Glutamatergic neuron (in vitro differentiated cells): ENCODE results near the gene HSD17B4. TPM values are rescaled to one million over a fixed set of nuclear protein-coding genes. Genes with fewer than 3 reads are reported as not detected.
A peak's percentile ranks its signal among the peaks of the same experiment; 100 is the strongest.

Experiments used
- DNase-seq: peaks from one replicate; pipeline ENCODE4 v3.0.0; 2022
- H3K27ac Mint-ChIP-seq: one replicate; pipeline ENCODE4 v1.8.0; 2020; ENCODE audit warnings: mild to moderate bottlenecking, mixed read lengths, inconsistent platforms; ENCODE audit not compliant: unreplicated experiment
- H3K27me3 Mint-ChIP-seq: one replicate; pipeline ENCODE4 v1.8.0; 2020; ENCODE audit warnings: mild to moderate bottlenecking, moderate library complexity, mixed read lengths, inconsistent platforms; ENCODE audit not compliant: unreplicated experiment
- H3K36me3 Mint-ChIP-seq: one replicate; pipeline ENCODE4 v1.8.0; 2020; ENCODE audit warnings: mild to moderate bottlenecking, mixed read lengths, inconsistent platforms; ENCODE audit not compliant: unreplicated experiment
- H3K4me1 Mint-ChIP-seq: one replicate; pipeline ENCODE4 v1.8.0; 2020; ENCODE audit warnings: mild to moderate bottlenecking, low read depth, mixed read lengths, inconsistent platforms; ENCODE audit not compliant: unreplicated experiment
- H3K4me3 Mint-ChIP-seq: one replicate; pipeline ENCODE4 v1.8.0; 2020; ENCODE audit warnings: mild to moderate bottlenecking, mixed read lengths, inconsistent platforms; ENCODE audit not compliant: unreplicated experiment
- H3K9me3 Mint-ChIP-seq: one replicate; pipeline ENCODE4 v1.8.0; 2020; ENCODE audit warnings: mild to moderate bottlenecking, moderate library complexity, mixed read lengths, inconsistent platforms; ENCODE audit not compliant: unreplicated experiment
- total RNA-seq: library from RNA; stranded (reverse); fragmentation: NEBNext Ultra II Directional; extraction: Animal tissue kit (Norgen Biotek cat#: 25700); gene quantifications from one replicate; pipeline ENCODE4 v1.2.1, GENCODE V29; 2021; ENCODE audit not compliant: unreplicated experiment
- TF ChIP-seq, protein P1 (sequence below): fragments of 200-600 bp; sonication (generic); IDR thresholded peaks from one replicate; pipeline ENCODE4 v1.5.0; 2021; ENCODE audit not compliant: partially characterized antibody, unreplicated experiment

The HSD17B4 gene
- total RNA-seq, 1 donor from 2014 or later = 161 TPM

GRCh38 chr5:119551819-119552218 is 99.5 kb downstream of the HSD17B4 start:
- Mint-ChIP-seq H3K27ac (no peak overlapping the region), H3K36me3 (peaks cover 3% of the 10 kb centered on the region), H3K27me3 (no peaks in the 10 kb centered on the region), H3K4me1 (no peaks in the 10 kb centered on the region), H3K9me3 (peaks cover 1% of the 10 kb centered on the region), H3K4me3 (no peak overlapping the region)
- TF ChIP-seq, protein P1, sequence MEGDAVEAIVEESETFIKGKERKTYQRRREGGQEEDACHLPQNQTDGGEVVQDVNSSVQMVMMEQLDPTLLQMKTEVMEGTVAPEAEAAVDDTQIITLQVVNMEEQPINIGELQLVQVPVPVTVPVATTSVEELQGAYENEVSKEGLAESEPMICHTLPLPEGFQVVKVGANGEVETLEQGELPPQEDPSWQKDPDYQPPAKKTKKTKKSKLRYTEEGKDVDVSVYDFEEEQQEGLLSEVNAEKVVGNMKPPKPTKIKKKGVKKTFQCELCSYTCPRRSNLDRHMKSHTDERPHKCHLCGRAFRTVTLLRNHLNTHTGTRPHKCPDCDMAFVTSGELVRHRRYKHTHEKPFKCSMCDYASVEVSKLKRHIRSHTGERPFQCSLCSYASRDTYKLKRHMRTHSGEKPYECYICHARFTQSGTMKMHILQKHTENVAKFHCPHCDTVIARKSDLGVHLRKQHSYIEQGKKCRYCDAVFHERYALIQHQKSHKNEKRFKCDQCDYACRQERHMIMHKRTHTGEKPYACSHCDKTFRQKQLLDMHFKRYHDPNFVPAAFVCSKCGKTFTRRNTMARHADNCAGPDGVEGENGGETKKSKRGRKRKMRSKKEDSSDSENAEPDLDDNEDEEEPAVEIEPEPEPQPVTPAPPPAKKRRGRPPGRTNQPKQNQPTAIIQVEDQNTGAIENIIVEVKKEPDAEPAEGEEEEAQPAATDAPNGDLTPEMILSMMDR = no peak
- no peak for DNase-seq

- TF ChIP-seq, protein P1 = no peak
- peaks cover 3% of the 10 kb centered on the region for H3K36me3 Mint-ChIP-seq
- no peak overlapping the region for H3K27ac Mint-ChIP-seq
- H3K4me1 Mint-ChIP-seq = no peaks in the 10 kb centered on the region
- DNase-seq = no peak
- no peak overlapping the region for H3K4me3 Mint-ChIP-seq
- no peaks in the 10 kb centered on the region for H3K27me3 Mint-ChIP-seq
- H3K9me3 Mint-ChIP-seq = peaks cover 1% of the 10 kb centered on the region
Measured at GRCh38 chr5:119554597-119554996, 102.3 kb downstream of the HSD17B4 start.

- no peak overlapping the region for H3K4me3 Mint-ChIP-seq
- H3K27me3 Mint-ChIP-seq = no peaks in the 10 kb centered on the region
- no peak overlapping the region for H3K27ac Mint-ChIP-seq
- H3K36me3 Mint-ChIP-seq = no peaks in the 10 kb centered on the region
- DNase-seq = no peak
- H3K9me3 Mint-ChIP-seq = peaks cover 1% of the 10 kb centered on the region
- TF ChIP-seq, protein P1 = no peak
- H3K4me1 Mint-ChIP-seq = peaks cover 3% of the 10 kb centered on the region
Measured at GRCh38 chr5:119570910-119571309, 118.6 kb downstream of the HSD17B4 start.

- TF ChIP-seq, protein P1 = peak; percentile 62
Measured at GRCh38 chr5:119578937-119579336, 126.6 kb downstream of the HSD17B4 start.

DNA sequence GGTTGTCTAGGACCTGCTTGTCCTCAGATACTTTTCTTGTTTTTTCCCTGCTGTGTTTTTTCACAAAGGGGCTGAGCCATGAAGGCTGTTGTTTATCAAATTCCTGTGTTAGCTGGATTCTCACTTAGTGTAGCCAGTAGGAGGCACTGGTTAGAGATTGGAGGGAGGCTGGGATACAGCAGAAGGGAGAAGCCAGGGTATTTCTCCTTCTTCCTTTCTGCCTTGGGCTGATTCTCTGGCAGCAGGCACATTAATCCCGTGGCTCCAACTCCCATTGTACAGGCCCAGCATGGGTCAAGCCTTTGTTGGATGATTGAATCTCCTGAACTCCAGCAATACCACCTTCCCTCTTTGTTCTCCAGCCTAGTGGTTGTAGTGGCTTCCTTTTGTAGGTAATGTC is 130.7 kb downstream of the HSD17B4 start:
- H3K4me3 Mint-ChIP-seq = no peak overlapping the region
- peaks cover 19% of the 10 kb centered on the region for H3K4me1 Mint-ChIP-seq
- no peak for DNase-seq
- no peaks in the 10 kb centered on the region for H3K9me3 Mint-ChIP-seq
- TF ChIP-seq, protein P1 = no peak
- H3K27ac Mint-ChIP-seq = no peak overlapping the region
- no peaks in the 10 kb centered on the region for H3K27me3 Mint-ChIP-seq
- no peaks in the 10 kb centered on the region for H3K36me3 Mint-ChIP-seq

More at GRCh38 chr5:119578937-119579336, 126.6 kb downstream of the HSD17B4 start:
- H3K4me1 Mint-ChIP-seq = peaks cover 19% of the 10 kb centered on the region
- H3K36me3 Mint-ChIP-seq = no peaks in the 10 kb centered on the region
- DNase-seq = no peak
- no peaks in the 10 kb centered on the region for H3K9me3 Mint-ChIP-seq
- H3K27me3 Mint-ChIP-seq = peaks cover 2% of the 10 kb centered on the region
- no peak overlapping the region for H3K27ac Mint-ChIP-seq
- no peak overlapping the region for H3K4me3 Mint-ChIP-seq
